Measurements from ENCODE around the gene COPB2. TPM values are rescaled to one million over a fixed set of nuclear protein-coding genes. Genes with fewer than 3 reads are reported as not detected.

Gene COPB2
- total and polyA plus RNA-seq, 2 of the 4 experiments (the other 2 are of a cell fraction), result 179 to 363 TPM

GRCh38 chr3:139414608-139415224 lies 25.3 kb upstream of the COPB2 start:
- Histone ChIP-seq H4K5ac (ENCODE audit: low read depth, low read length) (no peak overlapping the region), H3K9me3 (ENCODE audit: control insufficient read depth, insufficient read depth, low read length) (no peaks in the 10 kb centered on the region), H3K9me1 (ENCODE audit: insufficient read depth, low read length) (no peaks in the 10 kb centered on the region), H2BK120ac (ENCODE audit: low read depth, low read length) (no peak overlapping the region), H3K79me1 (ENCODE audit: low read depth in 1 of 2, low read length in 2 of 2) (no peaks in the 10 kb centered on the region), H3K4me2 (ENCODE audit: low read depth, low read length) (no peak overlapping the region), H2AFZ (replicated peaks; ENCODE audit: low read length, poor library complexity) (no peak overlapping the region), H3K27ac (ENCODE audit: insufficient read depth, low read length) (no peak overlapping the region), H2BK20ac (ENCODE audit: low read depth, low read length) (no peak overlapping the region), H4K8ac (ENCODE audit: low read depth in 2 of 2, low read length in 2 of 2) (no peak overlapping the region), H3K9ac (ENCODE audit: low read depth, low read length) (no peak overlapping the region), H4K20me1 (ENCODE audit: insufficient read depth, low read length) (no peaks in the 10 kb centered on the region), H3K56ac (ENCODE audit: extremely low read depth, insufficient read depth, low read length) (no peak overlapping the region), H3K14ac (replicated peaks; ENCODE audit: low read depth, low read length) (no peak overlapping the region), H3K27me3 (ENCODE audit: control insufficient read depth, insufficient read depth, low read length) (no peaks in the 10 kb centered on the region), H3K23ac (ENCODE audit: low read depth, low read length) (no peak overlapping the region), H2BK15ac (ENCODE audit: low read depth, low read length) (no peak overlapping the region), H2BK5ac (ENCODE audit: low read depth, low read length, poor library complexity, severe bottlenecking) (no peak overlapping the region), H4K91ac (ENCODE audit: insufficient read depth, low read depth, low read length) (no peak overlapping the region), H3K18ac (ENCODE audit: low read depth, low read length) (no peak overlapping the region), H3K4ac (ENCODE audit: low read depth, low read length) (no peak overlapping the region), H3K4me3 (ENCODE audit: insufficient read depth, low read depth, low read length) (no peak overlapping the region), H3K36me3 (ENCODE audit: control insufficient read depth, insufficient read depth, low read length) (no peaks in the 10 kb centered on the region), H2AK5ac (ENCODE audit: low read depth, low read length) (no peak overlapping the region), H3K4me1 (ENCODE audit: control insufficient read depth, insufficient read depth, low read length) (no peaks in the 10 kb centered on the region), H2AK9ac (replicated peaks; ENCODE audit: low read depth, low read length, poor library complexity) (no peak overlapping the region)
- DNase-seq, result no peak
- intact Hi-C loops (cut with micrococcal nuclease), result no loop called here
- dilution Hi-C loops (cut with HindIII; ENCODE audit: low sequenced_read_pairs, unreplicated experiment), result no loop called here
- WGBS, 2 experiments (ENCODE audit: extremely low coverage in 2 of 2, insufficient read length in 1 of 2), result no CpG with 5 or more reads among the region's 2 CpGs
- no TSS peak for BruUV-seq (replicated peaks)
- TF ChIP-seq FOS (IDR thresholded peaks at IDR 0.05; ENCODE audit: low read depth, low read length) (no peak), RAD21 (IDR thresholded peaks at IDR 0.05; ENCODE audit: low read length) (no peak), BHLHE40 (IDR thresholded peaks at IDR 0.05; ENCODE audit: low read depth, low read length) (no peak), CHD1 (IDR thresholded peaks at IDR 0.05; ENCODE audit: low read depth, low read length) (no peak), RFX5 (IDR thresholded peaks at IDR 0.05; ENCODE audit: low read depth, low read length) (no peak), MXI1 (IDR thresholded peaks at IDR 0.05; ENCODE audit: borderline replicate concordance, low read depth, low read length) (no peak), RCOR1 (IDR thresholded peaks at IDR 0.05; ENCODE audit: insufficient replicate concordance, low read length) (no peak), USF2 (IDR thresholded peaks at IDR 0.05; ENCODE audit: low read depth, low read length) (no peak), CTCF (conservative IDR thresholded peaks at IDR 0.05; ENCODE audit: low read depth, low read length) (no peak), ELK1 (IDR thresholded peaks at IDR 0.05; ENCODE audit: borderline replicate concordance, low read depth, low read length) (no peak), MAZ (IDR thresholded peaks at IDR 0.05; ENCODE audit: borderline replicate concordance, low read depth, low read length) (no peak), MAFK (IDR thresholded peaks at IDR 0.05; ENCODE audit: low read depth, low read length) (no peak), SMC3 (IDR thresholded peaks at IDR 0.05; ENCODE audit: low read depth, low read length) (no peak)
- POLR2A ChIA-PET (ENCODE audit: unreplicated experiment), result no interaction called here
- in situ Hi-C loops (cut with MboI; ENCODE audit: low sequenced_read_pairs), result no loop called here
- ATAC-seq (ENCODE audit: low read depth), result no peak
- CTCF ChIA-PET, result interaction anchor here (0.5 kb wide), 1 partner anchor 17 kb away, joined by 3 read pairs; no protein-coding TSS in a partner anchor
